Mesenteric fat pad (tissue), 1 donor: ENCODE data around the gene LEMD3. TPM values are rescaled to one million over a fixed set of nuclear protein-coding genes. Genes with fewer than 3 reads are reported as not detected.

Source experiments
- DNase-seq: peaks from one replicate; pipeline ENCODE4 v3.0.0-alpha.2; 2020; ENCODE audit warnings: low spot score
- total RNA-seq: library from RNA; stranded (reverse); fragmentation: NEBNext Ultra II Directional; extraction: Animal tissue kit (Norgen Biotek cat#: 25700); gene quantifications from one replicate; pipeline ENCODE4 v1.2.1, GENCODE V29; 2021
- donor health status: DM: yes; HTN: yes; CAD: no.

LEMD3 gene
- total RNA-seq, 1 donor from 2014 or later, result 26.1 TPM

DNA sequence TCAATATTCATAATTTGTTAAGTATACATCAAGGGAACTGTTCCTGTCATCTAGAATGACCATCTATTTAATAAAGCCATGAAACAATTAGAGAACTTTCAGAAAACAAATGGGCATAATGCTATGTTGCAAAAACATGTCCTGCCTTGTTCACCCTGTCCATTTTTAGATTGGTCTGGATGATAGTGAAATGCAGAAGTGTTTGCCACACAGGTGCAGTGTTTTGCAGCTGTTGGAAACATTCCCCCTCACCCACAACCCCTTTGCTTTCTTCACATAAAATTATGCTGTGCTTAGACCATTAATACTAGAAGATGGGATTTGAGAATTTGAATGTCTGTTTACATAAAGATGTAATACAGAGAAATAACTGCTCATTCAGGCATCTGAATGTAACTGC is 36.5 kb downstream of the LEMD3 start:
- DNase-seq, result no peak

DNA sequence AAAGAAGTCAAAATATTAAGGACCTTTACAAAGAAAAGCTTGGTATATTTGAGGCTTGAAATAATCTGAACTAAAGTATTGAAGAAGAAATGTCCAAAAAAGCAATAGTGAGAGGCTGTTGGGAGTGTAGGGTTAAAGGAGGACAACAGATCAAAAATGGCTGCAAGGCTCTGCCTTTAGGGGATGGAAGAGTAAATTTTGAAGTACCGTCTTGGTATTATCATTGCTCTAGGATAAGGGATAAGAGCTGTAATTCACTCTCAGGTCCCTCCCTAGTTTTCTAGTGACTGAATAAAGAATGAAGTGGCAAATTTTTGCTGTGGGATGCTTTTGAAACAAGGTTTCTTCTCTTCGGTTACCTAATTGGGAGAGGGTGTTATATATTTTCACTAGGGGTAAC is 38.7 kb downstream of the LEMD3 start:
- DNase-seq, result no peak

DNA sequence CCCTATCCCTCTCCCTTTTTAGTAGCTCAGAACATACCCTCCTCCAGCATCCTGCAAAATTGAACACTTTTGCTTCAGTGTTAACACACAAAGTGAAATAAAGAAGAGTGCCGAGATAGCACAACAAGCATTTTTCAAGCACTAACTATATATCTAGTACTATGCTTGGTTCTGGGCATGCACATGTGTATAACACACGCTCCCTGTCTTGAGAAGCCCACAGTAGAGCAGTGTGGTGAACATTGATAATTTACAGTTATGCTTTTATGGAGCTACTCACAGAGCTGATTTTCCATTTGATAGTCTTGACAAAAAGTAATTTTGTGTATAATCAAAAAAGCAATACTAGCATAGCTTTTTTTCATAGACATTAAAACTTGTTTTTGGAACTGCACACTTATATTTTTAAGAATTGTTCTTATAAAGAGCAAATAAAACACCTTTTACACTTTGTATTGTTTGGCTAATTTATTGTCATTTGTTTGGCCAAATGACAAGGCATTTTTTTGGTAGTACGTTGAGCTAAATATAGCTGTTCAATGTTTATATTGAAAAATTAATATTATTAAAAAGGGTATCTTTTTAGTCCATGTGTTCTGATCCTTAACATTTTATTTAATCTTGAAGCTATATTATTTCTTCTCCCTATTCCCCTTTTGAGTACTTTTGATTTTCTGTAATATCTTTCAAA is 39.7 kb downstream of the LEMD3 start:
- no peak for DNase-seq

DNA sequence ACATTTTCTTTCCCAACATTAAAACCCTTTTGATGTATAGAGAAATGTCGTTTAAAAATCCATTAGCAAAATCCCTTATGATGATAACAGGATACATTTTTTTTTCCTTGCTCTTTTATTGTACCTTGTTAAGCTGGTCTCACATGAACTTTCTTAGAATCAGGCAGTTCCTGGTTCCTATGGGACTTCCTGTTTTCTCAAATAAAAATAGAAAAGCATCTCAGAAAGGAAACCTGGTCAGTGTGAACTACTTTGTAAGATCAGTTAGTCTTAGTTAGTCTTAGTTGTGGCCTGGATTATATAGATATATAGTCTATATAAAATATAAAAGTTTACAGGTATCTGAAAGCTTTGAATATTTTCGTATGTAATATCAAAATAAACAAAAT is 40.3 kb downstream of the LEMD3 start:
- DNase-seq, result no peak

DNA sequence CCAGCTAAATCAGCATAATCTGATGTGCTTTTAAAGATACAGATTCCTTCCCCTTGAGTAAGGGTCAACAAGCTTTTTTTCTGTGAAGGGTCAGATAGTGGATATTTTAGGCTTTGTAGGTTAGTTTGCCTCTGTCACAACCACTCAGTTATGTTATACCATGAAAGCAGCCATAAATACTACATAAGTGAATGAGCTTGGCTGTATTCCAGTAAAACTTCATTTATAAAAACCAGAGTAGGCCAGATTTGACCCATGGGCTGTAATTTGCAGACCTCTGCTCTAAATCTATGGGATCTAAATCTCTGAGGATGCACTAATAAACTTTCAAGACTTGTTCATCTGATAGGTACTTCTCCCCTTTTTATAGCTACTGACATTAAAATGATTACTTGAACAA is 47.7 kb downstream of the LEMD3 start:
- no peak for DNase-seq

DNA sequence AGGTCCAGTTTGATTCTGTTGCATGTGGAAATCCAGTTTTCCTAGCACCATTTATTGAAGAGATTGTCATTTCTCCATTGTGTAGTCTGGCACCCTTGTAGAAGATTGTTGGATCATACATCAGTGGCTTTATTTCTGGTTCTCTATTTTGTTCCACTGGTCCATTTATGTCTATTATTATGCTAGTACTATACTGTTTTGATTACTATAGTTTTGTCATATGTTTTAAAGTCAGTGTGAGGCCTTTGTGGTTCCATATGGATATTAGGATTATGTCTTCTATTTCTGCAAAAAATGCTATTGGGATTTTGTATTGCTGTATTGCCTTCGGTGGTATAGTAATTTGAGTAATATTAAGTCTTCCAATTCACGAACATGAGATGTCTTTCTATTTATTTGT is 51.4 kb downstream of the LEMD3 start:
- no peak for DNase-seq

DNA sequence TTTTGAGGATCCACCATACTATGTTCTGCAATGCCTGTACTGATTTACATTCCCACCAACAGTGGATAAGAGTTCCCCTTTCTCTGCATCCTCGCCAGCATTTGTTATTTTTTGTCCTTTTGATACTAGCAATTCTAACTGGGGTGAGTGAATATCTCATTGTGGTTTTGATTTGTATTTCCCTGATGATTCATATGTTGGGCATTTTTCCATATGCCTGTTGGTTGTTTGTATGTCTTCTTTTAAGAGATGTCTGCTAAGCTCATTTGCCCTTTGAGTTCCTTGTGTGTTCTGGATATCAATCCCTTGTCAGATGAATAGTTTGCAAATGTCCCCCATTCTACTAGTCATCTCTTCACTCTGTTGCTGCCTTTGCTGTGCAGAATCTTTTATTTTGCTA is 60.1 kb downstream of the LEMD3 start:
- DNase-seq, result no peak

DNA sequence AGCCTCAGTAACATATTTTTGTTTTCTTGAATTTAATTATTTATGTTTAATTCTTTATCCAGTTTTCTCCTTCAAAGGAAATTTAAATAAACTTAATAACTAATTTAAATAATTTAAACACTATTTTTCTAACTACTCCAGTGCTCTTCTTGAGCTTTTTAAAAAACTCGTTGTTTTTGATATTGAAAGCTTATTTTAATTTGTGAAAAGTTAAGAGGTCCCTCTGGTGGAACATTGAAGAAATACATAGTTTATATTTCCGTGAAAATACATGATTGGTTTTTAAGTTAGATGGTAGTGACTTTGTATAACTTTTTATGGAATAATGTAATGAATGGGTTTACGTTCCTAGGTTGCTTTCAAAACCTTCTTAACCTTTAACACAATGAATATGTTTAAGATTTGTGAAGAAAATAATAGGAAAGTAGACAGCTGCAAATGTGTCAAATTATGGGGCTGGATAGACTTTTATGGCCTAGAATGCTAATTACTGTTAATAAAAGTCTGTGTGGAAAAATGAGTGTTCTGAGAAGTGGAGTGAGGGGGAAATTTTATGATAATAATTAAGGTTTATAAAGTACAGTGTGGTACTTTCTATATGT is 63.2 kb downstream of the LEMD3 start:
- no peak for DNase-seq

DNA sequence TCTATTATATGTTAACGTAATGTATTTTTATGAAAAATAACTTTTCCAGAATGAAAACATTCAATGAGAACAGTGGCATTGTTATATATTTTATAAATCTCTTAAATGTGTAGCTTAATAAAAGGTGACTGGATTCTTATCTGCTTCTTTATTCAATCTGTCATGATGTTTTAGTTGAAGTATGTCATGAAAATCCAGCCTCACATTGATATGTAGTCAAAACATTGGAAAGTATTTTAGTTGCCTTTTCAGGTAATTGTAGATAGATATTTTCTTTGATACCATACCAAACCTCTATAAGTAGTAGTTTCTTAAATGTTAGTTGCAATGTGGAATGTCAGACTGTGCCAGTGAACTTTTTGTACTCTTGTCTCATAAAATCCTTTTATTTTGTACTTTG is 67.8 kb downstream of the LEMD3 start:
- no peak for DNase-seq

DNA sequence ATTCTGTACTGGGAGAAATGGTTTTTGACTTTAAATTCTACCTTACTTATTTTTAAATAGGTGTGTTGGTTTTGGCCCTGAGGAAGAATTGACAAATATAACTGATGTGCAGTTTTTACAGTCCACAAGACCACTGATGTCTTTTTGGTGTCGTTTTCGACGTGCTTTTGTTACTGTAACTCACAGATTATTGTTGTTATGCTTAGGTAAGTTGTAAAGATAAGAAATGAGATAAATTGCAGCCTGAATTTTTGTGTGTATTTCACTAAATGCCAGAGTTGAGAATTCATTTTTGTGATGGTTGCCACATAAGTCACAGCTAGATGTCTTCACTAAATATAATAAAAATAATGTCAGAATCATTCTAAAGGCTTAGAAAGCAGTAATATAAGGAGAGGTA is 69.2 kb downstream of the LEMD3 start:
- DNase-seq, result no peak

DNA sequence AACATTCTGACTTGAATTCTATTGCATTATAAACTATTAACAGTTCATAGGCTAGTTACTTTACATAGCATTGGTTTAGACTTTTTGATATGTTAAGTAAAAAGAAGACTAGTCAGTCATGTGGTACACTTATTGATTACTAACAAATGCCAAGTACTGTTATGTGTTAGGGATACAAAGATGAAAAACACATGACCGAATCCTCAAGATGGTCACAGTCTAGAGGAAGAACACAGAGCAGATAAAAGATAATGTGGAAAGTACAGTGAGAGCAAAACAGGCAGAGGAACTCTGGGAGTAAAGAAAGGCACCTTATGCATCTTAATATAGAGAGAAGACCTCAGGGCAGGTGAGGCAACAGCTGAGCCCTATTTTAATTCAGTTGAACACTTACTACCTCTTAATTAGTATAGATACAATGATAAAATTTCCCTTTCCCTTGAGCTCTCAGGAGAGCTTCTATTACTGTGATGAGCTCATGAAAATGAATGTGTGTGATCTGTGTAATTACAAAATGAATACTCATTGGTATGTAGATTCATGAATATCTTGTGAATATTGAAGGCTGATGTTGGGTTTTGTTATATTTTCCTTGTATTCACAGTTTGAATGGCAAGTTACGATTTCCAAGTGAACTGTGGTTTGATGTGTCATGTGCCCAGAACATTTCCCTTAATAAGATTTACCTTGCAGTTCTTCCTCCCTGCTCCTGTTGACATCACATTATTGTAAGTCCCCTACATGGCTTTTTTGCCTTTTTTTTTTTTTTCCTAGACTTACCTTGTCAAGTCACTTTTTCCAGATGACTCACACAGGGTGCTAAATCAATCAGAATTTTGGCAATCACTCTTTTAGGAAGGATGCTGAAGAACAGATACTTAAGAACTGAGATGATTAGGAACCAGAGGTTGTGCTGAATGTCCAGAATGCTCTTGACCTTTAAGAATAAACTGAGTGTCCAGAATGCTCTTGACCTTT is 79.6 kb downstream of the LEMD3 start:
- no peak for DNase-seq

DNA sequence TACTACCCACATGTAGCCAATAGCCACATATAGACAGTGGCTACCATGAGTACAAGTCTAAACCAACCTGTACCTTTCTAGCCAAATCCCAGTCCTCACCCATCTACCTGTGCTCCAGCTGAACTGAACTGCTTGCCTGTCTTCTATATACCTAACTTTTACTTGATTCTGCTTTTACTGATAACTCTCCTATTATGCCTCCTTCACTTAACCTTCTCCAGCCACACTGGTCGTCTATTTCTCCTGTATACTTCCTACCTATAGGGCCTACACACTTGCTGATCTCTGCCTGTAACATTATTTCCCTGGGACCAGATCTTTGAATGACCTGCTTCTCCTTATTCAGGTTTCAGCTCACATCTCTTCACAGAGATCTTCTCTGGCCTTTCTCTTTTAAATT is 83.1 kb downstream of the LEMD3 start:
- no peak for DNase-seq

DNA sequence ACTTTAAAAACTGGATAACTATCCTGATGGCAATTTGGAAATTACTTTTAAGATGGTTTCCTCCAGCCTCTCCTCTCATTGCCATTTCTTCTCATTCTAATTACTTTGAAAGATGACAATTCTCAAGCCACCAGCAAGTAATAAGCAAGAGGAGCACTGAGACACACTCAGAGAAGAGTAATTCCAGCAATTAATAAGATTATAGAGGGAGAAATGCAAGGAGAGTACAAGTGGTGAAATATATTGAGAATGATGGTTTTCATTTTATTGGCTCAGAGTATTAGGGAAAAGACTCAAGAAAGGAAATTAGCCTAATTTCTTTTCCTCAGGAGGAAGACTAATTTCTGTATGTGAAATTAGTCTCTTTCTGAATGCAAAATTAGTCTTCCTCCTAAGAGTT is 88.6 kb downstream of the LEMD3 start:
- DNase-seq, result no peak

DNA sequence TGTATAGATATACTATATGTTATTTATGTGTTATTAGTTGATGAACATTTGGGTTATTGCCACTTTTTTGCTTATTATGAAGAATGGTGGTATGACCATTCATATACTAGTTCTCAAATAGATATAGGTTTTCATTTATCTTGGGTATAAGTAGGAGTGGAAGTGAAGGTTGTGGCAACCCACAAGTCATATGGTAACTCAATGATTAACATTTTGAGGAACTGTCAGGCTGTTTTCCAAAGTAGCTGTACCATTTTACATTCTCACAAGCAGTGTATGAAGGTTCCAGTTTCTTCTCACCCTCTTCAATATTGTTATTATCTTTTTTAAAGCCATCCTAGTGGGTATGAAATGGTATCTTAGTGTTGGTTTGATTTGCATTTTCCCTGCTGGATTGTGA is 90.1 kb downstream of the LEMD3 start:
- DNase-seq, result no peak

DNA sequence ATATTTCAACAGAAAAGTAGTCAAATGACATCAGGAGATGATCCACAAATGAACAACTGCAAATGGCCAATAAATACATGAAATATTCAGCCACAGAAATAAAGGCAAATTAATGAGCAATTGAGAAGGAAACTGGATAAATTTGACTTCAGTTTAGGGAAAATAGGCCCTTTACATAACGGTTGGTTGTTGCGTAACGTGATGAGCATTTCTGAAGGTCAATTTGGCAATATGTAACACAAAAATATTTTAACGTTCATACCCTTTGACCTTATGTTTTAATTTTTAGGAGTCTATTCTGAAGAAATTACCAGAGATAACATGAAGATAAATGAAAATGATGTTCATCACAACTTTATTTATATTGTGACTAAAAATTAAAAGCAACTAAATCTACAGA is 94.4 kb downstream of the LEMD3 start:
- DNase-seq, result no peak

DNA sequence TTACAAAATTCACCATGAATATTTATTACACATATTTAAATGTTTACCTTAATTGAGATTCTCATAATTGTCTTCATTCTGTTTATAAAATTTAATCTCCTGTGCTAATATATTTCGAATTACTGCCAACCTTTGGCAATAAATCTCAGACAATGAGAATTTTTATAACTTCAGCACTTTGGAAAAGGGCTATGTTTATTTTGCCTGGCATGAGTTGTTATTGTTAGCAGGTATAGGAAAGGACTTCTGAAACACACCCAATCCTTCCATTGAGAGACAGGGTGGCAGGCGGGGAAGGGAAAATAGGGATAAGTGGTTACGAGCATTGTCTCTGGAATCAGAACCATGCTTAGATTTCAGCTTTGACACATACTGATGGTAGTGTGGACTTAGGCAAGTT is 97.0 kb downstream of the LEMD3 start:
- no peak for DNase-seq

DNA sequence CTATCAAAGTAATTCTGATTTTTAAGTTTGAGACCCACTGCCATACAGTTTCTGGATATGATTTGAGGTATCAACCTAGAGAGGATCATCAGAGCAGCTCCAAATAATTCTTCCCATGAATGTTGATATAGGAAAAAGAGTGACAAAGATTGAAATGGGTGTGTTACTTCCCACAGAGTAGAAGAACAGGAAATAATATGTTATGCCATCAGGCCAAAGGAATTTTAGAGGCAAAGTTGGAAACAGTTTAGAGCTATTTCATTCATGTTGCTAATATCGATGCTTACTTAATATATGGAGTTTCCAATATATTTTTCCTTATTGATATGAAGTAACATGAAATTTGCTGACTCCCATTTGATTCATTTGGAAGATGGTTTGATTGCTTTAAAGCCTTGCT is 100.2 kb downstream of the LEMD3 start:
- no peak for DNase-seq

DNA sequence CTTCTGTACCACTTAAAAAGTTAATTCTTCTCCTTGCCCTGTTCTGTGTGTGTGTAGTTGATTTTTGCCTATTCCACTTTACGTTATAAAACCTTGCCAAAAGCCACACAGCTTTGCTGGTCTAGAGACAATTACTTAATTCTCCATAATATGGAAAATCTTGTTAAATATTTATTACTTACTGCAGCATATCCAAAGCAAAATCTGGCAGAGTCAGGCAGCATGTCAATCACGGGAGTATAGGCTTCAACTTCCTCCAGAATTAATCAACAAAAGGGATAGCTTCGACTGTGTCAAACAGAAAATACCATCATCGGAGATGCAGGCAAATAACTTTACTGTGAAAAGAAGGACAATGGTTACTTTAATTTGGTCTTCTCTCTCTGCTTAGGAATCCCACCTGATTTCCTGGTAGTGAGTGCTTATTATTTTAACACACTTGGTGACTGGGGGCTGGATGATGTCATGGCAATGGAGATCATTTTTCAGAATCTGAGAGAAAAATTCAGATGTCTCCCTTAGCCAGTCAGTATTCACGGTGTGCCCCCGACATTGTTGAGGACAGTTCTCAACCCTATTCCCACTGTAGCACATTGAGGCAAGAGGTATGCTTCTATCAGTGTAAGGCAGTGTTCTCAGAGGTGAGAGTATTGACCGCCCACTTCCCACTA is 105.4 kb downstream of the LEMD3 start:
- no peak for DNase-seq

DNA sequence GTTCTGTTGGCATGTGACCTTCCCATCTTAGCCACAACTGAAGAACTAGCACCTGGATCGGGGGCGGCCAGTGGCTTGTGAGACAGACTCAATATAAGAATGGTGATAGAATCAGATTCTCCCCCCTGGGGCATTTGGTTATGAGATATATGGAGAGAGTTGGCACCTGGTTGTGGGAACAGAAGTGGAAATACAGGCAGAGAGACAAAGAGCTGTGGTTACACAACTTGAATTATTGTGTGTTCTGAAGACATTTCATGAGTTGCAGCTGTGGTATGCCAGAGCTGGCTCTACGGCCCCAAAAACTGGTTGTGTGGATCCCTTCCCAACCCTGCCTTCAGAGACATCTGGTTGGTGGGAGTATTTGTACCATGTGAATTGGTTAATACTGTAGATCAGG is 106.2 kb downstream of the LEMD3 start:
- no peak for DNase-seq

DNA sequence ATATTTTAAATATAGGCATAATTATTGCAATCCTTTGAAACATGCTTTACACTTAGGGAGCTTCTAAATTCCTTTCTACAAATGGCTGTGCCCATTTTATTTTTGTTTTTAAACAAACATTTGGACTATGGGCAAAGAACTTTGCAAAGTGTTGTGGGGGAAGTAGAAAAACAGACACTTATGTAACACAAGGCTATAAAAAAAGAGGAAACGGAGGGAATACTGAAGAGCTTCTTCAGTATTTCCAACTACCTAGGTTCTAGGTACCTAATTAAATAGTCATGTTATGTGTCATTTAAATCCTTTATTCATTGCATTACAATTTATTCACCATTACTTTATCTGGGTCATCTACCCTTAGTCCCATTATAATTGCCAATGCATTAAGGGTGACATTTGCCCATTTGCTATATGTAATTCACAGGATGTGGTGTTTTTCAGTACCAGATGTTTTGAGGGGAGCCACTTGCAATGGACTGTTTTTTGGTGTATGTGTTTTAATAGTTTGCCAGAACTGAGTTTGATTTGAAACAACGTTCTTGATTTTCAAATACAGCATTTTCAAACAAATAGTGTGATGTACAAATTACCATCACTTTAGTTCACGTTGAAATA is 107.6 kb downstream of the LEMD3 start:
- no peak for DNase-seq

DNA sequence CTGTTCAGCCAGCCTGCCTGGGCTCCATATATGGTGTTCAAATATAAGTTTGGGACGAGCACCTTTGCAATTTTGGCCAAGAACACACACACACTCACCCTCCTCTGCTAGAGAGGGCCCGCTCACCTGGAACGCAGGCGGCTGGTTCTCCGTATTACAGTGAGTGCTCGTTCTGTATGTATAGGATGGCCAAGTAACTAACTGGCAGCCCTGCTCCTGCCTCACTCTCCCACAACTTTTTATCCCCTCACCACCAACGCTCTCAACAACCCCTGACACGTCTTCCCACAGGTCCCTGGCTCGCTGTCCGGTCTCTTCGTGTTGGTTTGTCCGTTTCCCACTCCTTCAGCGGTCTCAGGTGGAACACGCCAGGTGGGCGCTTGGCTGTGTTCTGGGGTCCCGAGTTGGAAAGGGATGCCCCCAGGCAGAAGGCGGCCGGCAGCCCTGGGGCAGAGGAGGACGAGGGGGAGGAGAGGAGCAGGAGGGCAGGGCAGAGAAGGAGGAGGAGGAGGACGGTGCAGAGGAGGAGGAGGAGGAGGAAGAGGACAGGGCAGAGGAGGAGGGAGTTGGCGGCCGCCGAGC is 108.7 kb downstream of the LEMD3 start:
- no peak for DNase-seq
